Fibroblast of pulmonary artery (primary cell): ENCODE measurements around the gene PRPF4.
"Not testable (repeated sequence)": the region's sequence is repeated elsewhere in the genome, so short reads cannot be mapped to it uniquely, and the experiment has no call there.

Source experiments
- DNase-seq: peaks from one replicate; pipeline ENCODE4 v3.0.0-alpha.2; 2010; ENCODE audit warnings: low read depth
- H3K4me3 ChIP-seq: replicated peaks from 2 replicates; pipeline ENCODE4 v1.5.1; 2011; ENCODE audit warnings: low read depth, mild to moderate bottlenecking, control low read depth, low read length, moderate library complexity
- CTCF ChIP-seq: IDR thresholded peaks from 2 replicates; pipeline ENCODE4 v1.5.1; 2011; ENCODE audit warnings: mild to moderate bottlenecking, control low read depth, low read length, inconsistent platforms; ENCODE audit errors: missing control alignments

PRPF4 gene

GRCh38 chr9:113290052-113290607, 14.7 kb downstream of the PRPF4 start:
- TF ChIP-seq CTCF = no peak
- no peak overlapping the region for H3K4me3 ChIP-seq
- peak; percentile 12 for DNase-seq

GRCh38 chr9:113293285-113293878, 17.9 kb downstream of the PRPF4 start:
- no peak for TF ChIP-seq CTCF
- no peak overlapping the region for H3K4me3 ChIP-seq
- DNase-seq = peak; percentile 21

GRCh38 chr9:113296247-113296646, 20.8 kb downstream of the PRPF4 start:
- not testable (repeated sequence) for H3K4me3 ChIP-seq, DNase-seq

GRCh38 chr9:113296796-113297558, 21.5 kb downstream of the PRPF4 start:
- no peak overlapping the region for H3K4me3 ChIP-seq
- no peak for DNase-seq
- TF ChIP-seq CTCF = no peak

- no peak for TF ChIP-seq CTCF
- no peak overlapping the region for H3K4me3 ChIP-seq
- DNase-seq = no peak
These were observed 22.9 kb downstream of the PRPF4 start for GRCh38 chr9:113298311-113298710.

GRCh38 chr9:113298924-113299770, 23.7 kb downstream of the PRPF4 start:
- no peak for DNase-seq
- no peak for TF ChIP-seq CTCF

GRCh38 chr9:113299800-113300292, 24.4 kb downstream of the PRPF4 start:
- H3K4me3 ChIP-seq = no peak overlapping the region
- TF ChIP-seq CTCF = no peak
- peak; percentile 58 for DNase-seq

More at GRCh38 chr9:113298924-113299770, 23.7 kb downstream of the PRPF4 start:
- no peak overlapping the region for H3K4me3 ChIP-seq
